ENCODE data around the gene SLF2. TPM values are rescaled to one million over a fixed set of nuclear protein-coding genes. Genes with fewer than 3 reads are reported as not detected.

The SLF2 gene
- total RNA-seq, 1 experiment from 2014 or later: 43.0 TPM

GRCh38 chr10:100945754-100946153, 33.0 kb downstream of the SLF2 start:
- no TSS peak for BruUV-seq (replicated peaks)
- POLR2A ChIA-PET: no interaction called here
- no peak overlapping the region for H3K4me3 ChIP-seq (replicated peaks in 1 of 2; ENCODE audit: low read depth in 1 of 2, low read length in 2 of 2)
- H3K27ac ChIP-seq (ENCODE audit: low read depth, low read length): no peak overlapping the region
- no peaks in the 10 kb centered on the region for H3K4me1 ChIP-seq (ENCODE audit: control insufficient read depth in 1 of 2, insufficient read depth in 2 of 2, low read length in 2 of 2)
- RAD21 ChIA-PET (ENCODE audit: low non-redundant PET in 1 of 2, low total read pairs in 2 of 2, uncharacterized antibody in 2 of 2, unreplicated experiment in 2 of 2): no interaction called here
- peaks cover 53 to 66% of the 10 kb centered on the region in 2 experiments for H3K36me3 ChIP-seq (ENCODE audit: control insufficient read depth in 1 of 2, insufficient read depth in 2 of 2, low read length in 2 of 2)
- H3K9ac ChIP-seq (ENCODE audit: low read length): no peak overlapping the region
- H2AFZ ChIP-seq (ENCODE audit: low read depth, low read length, poor library complexity, severe bottlenecking): no peak overlapping the region
- no peaks in the 10 kb centered on the region for H3K79me2 ChIP-seq (ENCODE audit: insufficient read depth, low read length)
- no peaks in the 10 kb centered on the region for H4K20me1 ChIP-seq (ENCODE audit: insufficient read depth)
- no peak for TF ChIP-seq FOSL1 (IDR thresholded peaks at IDR 0.05; ENCODE audit: low read depth)
- TF ChIP-seq REST (IDR thresholded peaks at IDR 0.05; ENCODE audit: low read depth): no peak
- TF ChIP-seq JUND (IDR thresholded peaks at IDR 0.05): no peak
- TF ChIP-seq CTCF (IDR thresholded peaks at IDR 0.05 in 2 of 3, conservative IDR thresholded peaks at IDR 0.05 in 1 of 3; ENCODE audit: borderline replicate concordance in 1 of 3, insufficient read depth in 1 of 3, low read depth in 2 of 3, low read length in 2 of 3): no peak
- TF ChIP-seq POLR2AphosphoS5 (IDR thresholded peaks at IDR 0.05; ENCODE audit: low read depth, low read length): no peak
- no peak for TF ChIP-seq SIN3A (IDR thresholded peaks at IDR 0.05; ENCODE audit: low read depth)
- no peak for TF ChIP-seq SP1 (IDR thresholded peaks at IDR 0.05; ENCODE audit: low read depth)
- no peak for TF ChIP-seq SRF (IDR thresholded peaks at IDR 0.05; ENCODE audit: low read depth)
- H3K27me3 ChIP-seq (ENCODE audit: insufficient read depth, low read length): no peaks in the 10 kb centered on the region
- ATAC-seq: no peak
- no peak for DNase-seq (ENCODE audit: low read depth, low spot score)
- no peaks in the 10 kb centered on the region for H3K9me2 ChIP-seq (ENCODE audit: insufficient read depth)
- CTCF ChIA-PET: interaction anchor here (3.3 kb wide), 1 partner anchor 11 kb away, joined by 15 read pairs; no protein-coding TSS in a partner anchor
- no peak overlapping the region for H3K4me2 ChIP-seq (ENCODE audit: low read length)
- no peaks in the 10 kb centered on the region for H3K9me3 ChIP-seq (ENCODE audit: control insufficient read depth in 1 of 2, insufficient read depth in 1 of 2, low read depth in 1 of 2, low read length in 2 of 2)
- intact Hi-C loops (cut with micrococcal nuclease): no loop called here

Data from HCT116 (cell line).